Measurements from ENCODE around the gene MACROD2.

The MACROD2 gene

DNA sequence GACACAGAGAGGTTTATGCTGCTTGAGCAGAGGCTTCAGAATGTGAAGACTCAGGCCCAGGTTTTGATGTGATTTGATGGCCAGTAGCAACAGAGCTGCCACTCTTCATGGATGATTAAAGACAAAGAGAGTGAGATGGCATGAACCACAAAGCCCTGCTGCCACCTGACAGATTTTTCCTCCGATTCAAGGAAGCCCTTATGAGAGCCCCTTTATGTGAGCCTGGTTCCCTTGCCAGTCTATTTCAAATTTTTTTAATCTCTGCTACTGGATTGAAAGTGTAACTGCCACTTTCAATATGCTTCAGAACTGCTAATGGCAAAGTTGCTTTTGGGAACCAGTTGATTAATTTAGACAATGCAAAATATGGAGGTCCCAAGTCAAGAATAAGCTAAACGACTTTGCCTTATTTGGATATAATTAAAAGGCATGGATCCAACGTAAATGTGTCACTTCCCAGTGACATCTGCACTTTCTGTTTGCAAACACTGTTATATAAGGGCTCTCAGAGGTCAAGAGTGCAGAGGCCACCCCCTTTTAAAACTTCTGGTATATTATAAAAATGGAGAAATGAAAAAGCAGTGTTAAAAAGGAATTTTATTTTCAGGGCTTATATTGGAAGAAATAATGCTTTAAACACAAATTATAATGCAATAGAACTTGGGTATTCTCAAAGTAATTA, 581.0 kb downstream of the MACROD2 start:
- no peak overlapping the region for H3K9ac ChIP-seq
- H3K79me2 ChIP-seq, result no peaks in the 10 kb centered on the region
- H3K27me3 ChIP-seq (ENCODE audit: control insufficient read depth, insufficient read depth, low read length), result no peaks in the 10 kb centered on the region
- H3K27ac ChIP-seq, result no peak overlapping the region
- H3K9me3 ChIP-seq (ENCODE audit: control insufficient read depth, low read length), result no peaks in the 10 kb centered on the region
- no peak overlapping the region for H3K4me3 ChIP-seq (ENCODE audit: low read depth, low read length)
- H3K4me1 ChIP-seq, result peaks cover 7% of the 10 kb centered on the region
- peak overlapping the region; percentile 55 for H2AFZ ChIP-seq
- TF ChIP-seq, protein P1, sequence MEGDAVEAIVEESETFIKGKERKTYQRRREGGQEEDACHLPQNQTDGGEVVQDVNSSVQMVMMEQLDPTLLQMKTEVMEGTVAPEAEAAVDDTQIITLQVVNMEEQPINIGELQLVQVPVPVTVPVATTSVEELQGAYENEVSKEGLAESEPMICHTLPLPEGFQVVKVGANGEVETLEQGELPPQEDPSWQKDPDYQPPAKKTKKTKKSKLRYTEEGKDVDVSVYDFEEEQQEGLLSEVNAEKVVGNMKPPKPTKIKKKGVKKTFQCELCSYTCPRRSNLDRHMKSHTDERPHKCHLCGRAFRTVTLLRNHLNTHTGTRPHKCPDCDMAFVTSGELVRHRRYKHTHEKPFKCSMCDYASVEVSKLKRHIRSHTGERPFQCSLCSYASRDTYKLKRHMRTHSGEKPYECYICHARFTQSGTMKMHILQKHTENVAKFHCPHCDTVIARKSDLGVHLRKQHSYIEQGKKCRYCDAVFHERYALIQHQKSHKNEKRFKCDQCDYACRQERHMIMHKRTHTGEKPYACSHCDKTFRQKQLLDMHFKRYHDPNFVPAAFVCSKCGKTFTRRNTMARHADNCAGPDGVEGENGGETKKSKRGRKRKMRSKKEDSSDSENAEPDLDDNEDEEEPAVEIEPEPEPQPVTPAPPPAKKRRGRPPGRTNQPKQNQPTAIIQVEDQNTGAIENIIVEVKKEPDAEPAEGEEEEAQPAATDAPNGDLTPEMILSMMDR (IDR thresholded peaks at IDR 0.05), result no peak
- no peaks in the 10 kb centered on the region for H3K36me3 ChIP-seq (ENCODE audit: control insufficient read depth, insufficient read depth, low read length)
- no peak overlapping the region for H3K4me2 ChIP-seq (ENCODE audit: low read length)

DNA sequence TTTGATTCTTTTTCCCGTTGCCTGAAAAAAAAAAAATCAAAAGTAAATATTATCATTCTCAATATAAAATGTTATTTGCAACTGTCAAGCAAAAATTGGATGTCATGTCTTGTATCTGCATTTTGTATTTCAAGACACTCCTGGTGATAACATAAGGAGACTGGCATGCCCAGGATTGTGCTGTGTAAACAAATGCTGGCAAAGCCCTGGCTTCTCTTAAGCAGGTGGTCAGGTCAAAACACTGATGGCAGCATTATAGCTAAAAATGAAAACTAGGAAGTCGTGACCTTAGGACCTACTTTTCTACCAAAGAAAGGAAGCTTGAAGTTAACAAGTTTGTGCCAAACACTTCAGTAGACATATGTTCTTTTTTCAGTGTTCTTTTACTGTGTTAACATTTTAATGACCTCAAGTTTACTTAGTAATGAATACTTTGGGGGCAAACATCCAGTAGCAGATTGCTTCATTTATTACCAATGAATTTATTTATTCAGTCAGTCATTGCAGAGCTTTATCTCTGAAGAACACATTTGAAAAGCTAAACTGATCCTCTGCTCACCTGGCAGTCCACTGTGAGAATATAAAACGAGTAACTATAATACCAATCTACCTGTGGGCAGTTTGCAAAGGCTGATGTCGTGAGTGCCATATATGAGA, 585.2 kb downstream of the MACROD2 start:
- Histone ChIP-seq H3K4me1 (peaks cover 20% of the 10 kb centered on the region), H3K4me2 (ENCODE audit: low read length) (no peak overlapping the region), H3K79me2 (no peaks in the 10 kb centered on the region), H3K27ac (no peak overlapping the region), H3K4me3 (ENCODE audit: low read depth, low read length) (no peak overlapping the region), H3K9ac (no peak overlapping the region), H2AFZ (no peak overlapping the region), H3K9me3 (ENCODE audit: control insufficient read depth, low read length) (no peaks in the 10 kb centered on the region), H3K27me3 (ENCODE audit: control insufficient read depth, insufficient read depth, low read length) (no peaks in the 10 kb centered on the region), H3K36me3 (ENCODE audit: control insufficient read depth, insufficient read depth, low read length) (no peaks in the 10 kb centered on the region)
- TF ChIP-seq, protein P1 (IDR thresholded peaks at IDR 0.05), result no peak

DNA sequence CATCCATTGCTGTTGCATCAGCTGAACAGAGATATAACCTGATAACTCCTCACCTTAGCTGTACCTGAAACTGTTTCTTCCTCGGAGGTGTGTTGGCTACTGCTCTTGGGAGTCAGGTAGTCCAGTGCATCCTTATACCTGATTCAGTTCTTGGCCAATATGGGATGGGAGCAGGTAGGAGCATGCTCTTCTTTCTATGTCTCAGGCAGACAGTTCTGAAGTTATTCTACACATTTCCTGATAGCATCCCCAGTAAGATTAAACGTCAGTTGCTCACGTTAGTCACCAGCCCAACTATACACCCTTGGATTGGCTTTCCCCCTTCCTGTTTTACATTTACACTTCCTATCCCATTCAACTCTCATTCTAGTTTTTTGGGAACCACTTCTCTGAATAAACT, 586.4 kb downstream of the MACROD2 start:
- Histone ChIP-seq H2AFZ (peak overlapping the region; percentile 36), H3K4me3 (ENCODE audit: low read depth, low read length) (no peak overlapping the region), H3K4me2 (ENCODE audit: low read length) (no peak overlapping the region), H3K79me2 (no peaks in the 10 kb centered on the region), H3K27ac (no peak overlapping the region), H3K36me3 (ENCODE audit: control insufficient read depth, insufficient read depth, low read length) (no peaks in the 10 kb centered on the region), H3K9me3 (ENCODE audit: control insufficient read depth, low read length) (no peaks in the 10 kb centered on the region), H3K9ac (no peak overlapping the region), H3K27me3 (ENCODE audit: control insufficient read depth, insufficient read depth, low read length) (no peaks in the 10 kb centered on the region), H3K4me1 (peaks cover 13% of the 10 kb centered on the region)
- TF ChIP-seq, protein P1 (IDR thresholded peaks at IDR 0.05), result no peak

DNA sequence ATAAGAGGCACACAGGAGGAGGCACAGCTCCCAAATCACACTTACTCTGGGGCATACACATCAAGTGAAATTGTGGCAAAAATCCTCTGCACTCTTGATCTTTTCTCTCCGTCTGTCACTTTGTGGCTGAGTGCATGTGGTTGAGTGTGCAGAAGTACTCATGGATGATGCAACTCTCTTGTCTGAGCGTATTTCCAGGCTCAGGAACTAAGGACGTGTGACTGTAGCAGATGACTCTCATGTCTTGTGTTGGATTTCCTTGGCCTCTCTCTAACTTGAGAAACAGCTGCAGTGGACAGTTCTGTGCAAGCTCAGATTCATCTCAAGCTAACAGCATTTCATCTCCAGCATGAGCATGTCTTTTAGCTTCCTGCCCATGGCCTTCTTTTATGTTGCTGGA, 587.5 kb downstream of the MACROD2 start:
- Histone ChIP-seq H3K9me3 (ENCODE audit: control insufficient read depth, low read length) (no peaks in the 10 kb centered on the region), H3K27me3 (ENCODE audit: control insufficient read depth, insufficient read depth, low read length) (no peaks in the 10 kb centered on the region), H3K4me2 (ENCODE audit: low read length) (no peak overlapping the region), H3K4me3 (ENCODE audit: low read depth, low read length) (no peak overlapping the region), H3K36me3 (ENCODE audit: control insufficient read depth, insufficient read depth, low read length) (no peaks in the 10 kb centered on the region), H3K79me2 (no peaks in the 10 kb centered on the region), H3K27ac (no peak overlapping the region), H3K9ac (no peak overlapping the region), H2AFZ (peak overlapping the region; percentile 45), H3K4me1 (peaks cover 13% of the 10 kb centered on the region)
- TF ChIP-seq, protein P1 (IDR thresholded peaks at IDR 0.05), result no peak

Measured in parathyroid adenoma (tissue), 2 donors.